GM23248 (cell line): ENCODE measurements around the gene ZNF668.

Experiments
- EZH2 ChIP-seq: fragments of 200-600 bp; sonication (generic); IDR thresholded peaks from 2 replicates; pipeline ENCODE4 v1.6.1; 2018; ENCODE audit warnings: antibody characterized with exemption, mild to moderate bottlenecking; ENCODE audit not compliant: insufficient read depth, poor library complexity, severe bottlenecking
- EZH2phosphoT487 ChIP-seq: fragments of 200-600 bp; sonication (generic); IDR thresholded peaks from 2 replicates; pipeline ENCODE4 v1.6.1; 2018; ENCODE audit warnings: antibody characterized with exemption, moderate library complexity, mild to moderate bottlenecking, low read depth; ENCODE audit not compliant: insufficient read depth

DNA sequence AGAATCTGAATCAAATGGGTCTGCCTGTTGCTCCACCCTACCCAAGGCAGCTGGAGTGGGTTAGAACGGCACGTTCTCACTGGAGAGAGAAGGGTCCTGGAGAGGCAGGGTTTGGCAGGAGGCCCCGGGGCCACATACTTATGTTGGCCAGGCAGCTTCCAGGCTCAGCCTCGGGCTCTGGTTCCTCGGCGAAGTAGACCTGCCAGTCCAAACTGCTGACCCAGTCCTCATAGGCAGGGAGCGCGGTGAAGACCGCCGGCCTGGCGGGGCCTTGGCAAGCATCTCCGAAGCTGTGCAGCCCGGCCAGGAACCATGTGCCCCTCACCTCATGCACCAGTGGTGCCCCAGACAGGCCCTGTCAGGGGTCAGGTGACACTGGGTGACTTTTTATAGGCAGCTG, 9.9 kb upstream of the ZNF668 start:
- TF ChIP-seq EZH2 (no peak), EZH2phosphoT487 (no peak)
